Measurements from ENCODE around the gene NKIRAS2. TPM values are rescaled to one million over a fixed set of nuclear protein-coding genes. Genes with fewer than 3 reads are reported as not detected.

The NKIRAS2 gene
- total and polyA plus RNA-seq, 2 donors (not counting 3 experiments of a cell fraction or from before 2014, with no cell fraction given), result 57.3 to 87.6 TPM

- ChIA-PET POLR2A (no interaction called here), CTCF (interaction anchor here (0.9 to 2.3 kb wide), 8 partner anchors 10 to 102 kb away, joined by 3 to 14 read pairs (median 5); partner anchors contain the start of gene NKIRAS2)
- FAIRE-seq, result no peak
- Histone ChIP-seq H3K9ac (replicated peaks; ENCODE audit: extremely low read depth, insufficient read depth, low read length) (no peak overlapping the region), H3K79me2 (ENCODE audit: control insufficient read depth, insufficient read depth, low read length) (no peaks in the 10 kb centered on the region), H3K27me3 (ENCODE audit: control insufficient read depth in 2 of 2, insufficient read depth in 2 of 2, low read length in 2 of 2) (peaks cover 28 to 36% of the 10 kb centered on the region in 2 experiments), H3K4me3 (replicated peaks in 1 of 3; ENCODE audit: insufficient read depth in 1 of 3, low read depth in 1 of 3, low read length in 3 of 3) (no peak overlapping the region), H3K4me2 (ENCODE audit: insufficient read depth, low read length) (no peak overlapping the region), H3K27ac (ENCODE audit: insufficient read depth, low read depth, low read length) (no peak overlapping the region), H3K4me1 (ENCODE audit: control insufficient read depth, extremely low read depth, insufficient read depth, low read length) (no peaks in the 10 kb centered on the region), H3K9me1 (replicated peaks; ENCODE audit: control insufficient read depth, extremely low read depth, insufficient read depth, low read length) (no peaks in the 10 kb centered on the region), H3K9me3 (replicated peaks; ENCODE audit: control insufficient read depth, insufficient read depth, low read length) (no peaks in the 10 kb centered on the region), H4K20me1 (replicated peaks; ENCODE audit: control insufficient read depth, extremely low read depth, insufficient read depth, low read length) (no peaks in the 10 kb centered on the region), H3K36me3 (ENCODE audit: control insufficient read depth in 2 of 2, extremely low read depth in 1 of 2, insufficient read depth in 2 of 2, low read length in 2 of 2) (no peaks in the 10 kb centered on the region), H2AFZ (ENCODE audit: low read depth, low read length) (no peak overlapping the region)
- intact Hi-C loops (cut with micrococcal nuclease) (no loop called here), dilution Hi-C loops (cut with MboI; ENCODE audit: extremely low pct_ligation_motif_present, low sequenced_read_pairs) (no loop called here)
- DNase-seq (ENCODE audit: low read depth, low spot score), result no peak
- TF ChIP-seq POLR2AphosphoS5 (IDR thresholded peaks at IDR 0.05; ENCODE audit: insufficient read depth, low read depth, low read length), result no peak
- TF ChIP-seq CTCF (IDR thresholded peaks at IDR 0.05; ENCODE audit: extremely low read depth in 1 of 2, insufficient read depth in 1 of 2, low read depth in 1 of 2, low read length in 2 of 2), result no peak
- TF ChIP-seq FOS (IDR thresholded peaks at IDR 0.05; ENCODE audit: borderline replicate concordance, insufficient read depth, low read length), result no peak
- no peak for TF ChIP-seq MYC (IDR thresholded peaks at IDR 0.05; ENCODE audit: low read depth, low read length)
- TF ChIP-seq EZH2 (IDR thresholded peaks at IDR 0.05; ENCODE audit: borderline replicate concordance, low read depth, low read length, severe bottlenecking), result no peak
- BruUV-seq (replicated peaks), result no TSS peak
These were observed 35.1 kb downstream of the NKIRAS2 start for GRCh38 chr17:42055027-42055426.

- POLR2A ChIA-PET, result no interaction called here
- Histone ChIP-seq H3K4me1 (ENCODE audit: control insufficient read depth, extremely low read depth, insufficient read depth, low read length) (no peaks in the 10 kb centered on the region), H3K36me3 (ENCODE audit: control insufficient read depth in 2 of 2, extremely low read depth in 1 of 2, insufficient read depth in 2 of 2, low read length in 2 of 2) (no peaks in the 10 kb centered on the region), H3K9ac (replicated peaks; ENCODE audit: extremely low read depth, insufficient read depth, low read length) (no peak overlapping the region), H3K9me3 (replicated peaks; ENCODE audit: control insufficient read depth, insufficient read depth, low read length) (no peaks in the 10 kb centered on the region), H3K79me2 (ENCODE audit: control insufficient read depth, insufficient read depth, low read length) (no peaks in the 10 kb centered on the region), H3K27ac (ENCODE audit: insufficient read depth, low read depth, low read length) (no peak overlapping the region), H2AFZ (ENCODE audit: low read depth, low read length) (no peak overlapping the region), H4K20me1 (replicated peaks; ENCODE audit: control insufficient read depth, extremely low read depth, insufficient read depth, low read length) (no peaks in the 10 kb centered on the region), H3K4me2 (ENCODE audit: insufficient read depth, low read length) (no peak overlapping the region), H3K4me3 (replicated peaks in 1 of 3; ENCODE audit: insufficient read depth in 1 of 3, low read depth in 1 of 3, low read length in 3 of 3) (no peak overlapping the region), H3K27me3 (ENCODE audit: control insufficient read depth in 2 of 2, insufficient read depth in 2 of 2, low read length in 2 of 2) (peaks cover 28 to 36% of the 10 kb centered on the region in 2 experiments), H3K9me1 (replicated peaks; ENCODE audit: control insufficient read depth, extremely low read depth, insufficient read depth, low read length) (no peaks in the 10 kb centered on the region)
- TF ChIP-seq MYC (IDR thresholded peaks at IDR 0.05; ENCODE audit: low read depth, low read length) (no peak), GATA2 (IDR thresholded peaks at IDR 0.05; ENCODE audit: insufficient read depth, insufficient read length, low read depth, low read length) (no peak), CTCF (IDR thresholded peaks at IDR 0.05; ENCODE audit: extremely low read depth in 1 of 2, insufficient read depth in 1 of 2, low read depth in 1 of 2, low read length in 2 of 2) (no peak), POLR2AphosphoS5 (IDR thresholded peaks at IDR 0.05; ENCODE audit: insufficient read depth, low read depth, low read length) (no peak)
- DNase-seq (ENCODE audit: low read depth, low spot score) (no peak), FAIRE-seq (no peak)
- no TSS peak for BruUV-seq (replicated peaks)
- intact Hi-C loops (cut with micrococcal nuclease), result no loop called here
- dilution Hi-C loops (cut with MboI; ENCODE audit: extremely low pct_ligation_motif_present, low sequenced_read_pairs), result no loop called here
- CTCF ChIA-PET, result interaction anchor here (1.0 to 2.3 kb wide), 6 partner anchors 10 to 46 kb away, joined by 3 to 14 read pairs (median 6); partner anchors contain the start of gene NKIRAS2
These were observed 35.6 kb downstream of the NKIRAS2 start for GRCh38 chr17:42055496-42055895.
